IMR-90 (cell line): ENCODE data around the gene BAIAP2. TPM values are rescaled to one million over a fixed set of nuclear protein-coding genes. Genes with fewer than 3 reads are reported as not detected.
A peak's percentile ranks its signal among the peaks of the same experiment; 100 is the strongest.

Experiments used
- ATAC-seq: fragments of 200-7000 bp; cut with Tn5 transposase; 2 replicates; pipeline ENCODE4 v1.9.1; 2020; ENCODE audit warnings: low read depth, mild to moderate bottlenecking, moderate library complexity
- BruUV-seq: library from RNA; stranded (reverse); fragments of 400-500 nt; replicated peaks from 2 replicates; lab custom pipeline; 2021; lab: Mats Ljungman, UMichigan
- CTCF ChIA-PET: fragments of 300-600 bp; formaldehyde crosslinking; extraction: SDS; loops from one replicate; lab custom pipeline; 2021; ENCODE audit warnings: antibody characterized with exemption; lab: Yijun Ruan, JAX
- POLR2A ChIA-PET: fragments of 300-600 bp; sonication (Branson Sonifier 250); formaldehyde crosslinking; loops from one replicate; lab custom pipeline; 2022; ENCODE audit warnings: antibody characterized with exemption; ENCODE audit not compliant: unreplicated experiment; lab: Charles Lee
- DNase-seq: peaks from one replicate; pipeline ENCODE4 v3.0.0; 2013
- H2AFZ ChIP-seq: replicated peaks from 2 replicates; pipeline ENCODE3; 2013; ENCODE audit warnings: low read length, mild to moderate bottlenecking; ENCODE audit not compliant: poor library complexity
- H2AK5ac ChIP-seq: 2 replicates; pipeline ENCODE4 v1.6.1; 2013; ENCODE audit warnings: low read depth, low read length, inconsistent platforms
- H2AK9ac ChIP-seq: replicated peaks from 2 replicates; pipeline ENCODE3; 2013; ENCODE audit warnings: mild to moderate bottlenecking, low read depth, low read length, moderate library complexity; ENCODE audit not compliant: poor library complexity
- H2BK120ac ChIP-seq: 2 replicates; pipeline ENCODE4 v1.6.1; 2013; ENCODE audit warnings: low read depth, low read length, inconsistent platforms
- H2BK15ac ChIP-seq: 3 replicates; pipeline ENCODE4 v1.6.1; 2013; ENCODE audit warnings: low read depth, low read length, inconsistent platforms
- H2BK20ac ChIP-seq: 2 replicates; pipeline ENCODE4 v1.6.1; 2013; ENCODE audit warnings: low read depth, mild to moderate bottlenecking, inconsistent platforms, low read length, moderate library complexity
- H2BK5ac ChIP-seq: 2 replicates; pipeline ENCODE4 v1.6.1; 2013; ENCODE audit warnings: mild to moderate bottlenecking, low read depth, low read length, inconsistent platforms; ENCODE audit not compliant: poor library complexity, severe bottlenecking
- H3K14ac ChIP-seq: replicated peaks from 2 replicates; pipeline ENCODE4 v1.6.1; 2013; ENCODE audit warnings: low read depth, low read length, inconsistent platforms
- H3K18ac ChIP-seq: 2 replicates; pipeline ENCODE4 v1.6.1; 2013; ENCODE audit warnings: low read depth, low read length, control low read depth
- H3K23ac ChIP-seq: 2 replicates; pipeline ENCODE4 v1.6.1; 2013; ENCODE audit warnings: low read depth, low read length, inconsistent platforms
- H3K27ac ChIP-seq: 2 replicates; pipeline ENCODE4 v1.5.1; 2013; ENCODE audit warnings: mild to moderate bottlenecking, control low read depth, low read length; ENCODE audit not compliant: insufficient read depth
- H3K27me3 ChIP-seq: 2 replicates; pipeline ENCODE4 v1.6.1; 2013; ENCODE audit warnings: low read length; ENCODE audit not compliant: control insufficient read depth, insufficient read depth
- H3K36me3 ChIP-seq: 2 replicates; pipeline ENCODE4 v1.6.1; 2013; ENCODE audit warnings: low read length, mixed read lengths; ENCODE audit not compliant: control insufficient read depth, insufficient read depth
- H3K4ac ChIP-seq: 2 replicates; pipeline ENCODE4 v1.6.1; 2013; ENCODE audit warnings: low read depth, low read length, inconsistent platforms
- H3K4me1 ChIP-seq: 2 replicates; pipeline ENCODE4 v1.6.1; 2013; ENCODE audit warnings: low read length, mixed read lengths; ENCODE audit not compliant: control insufficient read depth, insufficient read depth
- H3K4me2 ChIP-seq: 2 replicates; pipeline ENCODE4 v1.6.1; 2013; ENCODE audit warnings: low read depth, mild to moderate bottlenecking, control low read depth, low read length, moderate library complexity
- H3K4me3 ChIP-seq: 2 replicates; pipeline ENCODE4 v1.5.1; 2013; ENCODE audit warnings: low read depth, mild to moderate bottlenecking, control low read depth, low read length, moderate library complexity; ENCODE audit not compliant: insufficient read depth
- H3K56ac ChIP-seq: 2 replicates; pipeline ENCODE4 v1.6.1; 2013; ENCODE audit warnings: low read length, inconsistent platforms; ENCODE audit not compliant: insufficient read depth; ENCODE audit errors: extremely low read depth
- H3K79me1 ChIP-seq, 2 experiments: 2 replicates each; pipeline ENCODE4 v1.6.1; 2013; ENCODE audit warnings: low read length in 2 of 2, inconsistent platforms in 1 of 2, low read depth in 1 of 2
- H3K9ac ChIP-seq: 2 replicates; pipeline ENCODE4 v1.6.1; 2013; ENCODE audit warnings: low read depth, low read length, control low read depth
- H3K9me1 ChIP-seq: 2 replicates; pipeline ENCODE4 v1.6.1; 2013; ENCODE audit warnings: low read length, inconsistent platforms; ENCODE audit not compliant: insufficient read depth
- H3K9me3 ChIP-seq: 2 replicates; pipeline ENCODE4 v1.6.1; 2013; ENCODE audit warnings: low read length; ENCODE audit not compliant: control insufficient read depth, insufficient read depth
- H4K20me1 ChIP-seq: 2 replicates; pipeline ENCODE4 v1.6.1; 2013; ENCODE audit warnings: low read length, inconsistent platforms; ENCODE audit not compliant: insufficient read depth
- H4K5ac ChIP-seq: 2 replicates; pipeline ENCODE4 v1.6.1; 2013; ENCODE audit warnings: mild to moderate bottlenecking, low read depth, low read length, control low read depth
- H4K8ac ChIP-seq, 2 experiments: 2 replicates each; pipeline ENCODE4 v1.6.1; 2013; ENCODE audit warnings: low read depth in 2 of 2, low read length in 2 of 2, control low read depth in 1 of 2, inconsistent platforms in 1 of 2
- H4K91ac ChIP-seq: 2 replicates; pipeline ENCODE4 v1.6.1; 2013; ENCODE audit warnings: low read depth, low read length, inconsistent platforms; ENCODE audit not compliant: insufficient read depth
- BHLHE40 ChIP-seq: fragments of 150-350 bp; IDR thresholded peaks from 2 replicates; pipeline ENCODE4 v1.6.1; 2016; ENCODE audit warnings: mild to moderate bottlenecking, low read depth, low read length
- MAZ ChIP-seq: IDR thresholded peaks from 2 replicates; pipeline ENCODE4 v1.6.1; 2012; ENCODE audit warnings: low read depth, mild to moderate bottlenecking, low read length, improper control_type of control experiment, moderate library complexity, borderline replicate concordance
- MXI1 ChIP-seq: IDR thresholded peaks from 2 replicates; pipeline ENCODE4 v1.6.1; 2012; ENCODE audit warnings: low read depth, mild to moderate bottlenecking, low read length, moderate library complexity, borderline replicate concordance
- NFE2L2 ChIP-seq: fragments of 150-350 bp; IDR thresholded peaks from 2 replicates; pipeline ENCODE4 v1.6.1; 2016; ENCODE audit warnings: low read depth, mild to moderate bottlenecking, low read length
- RAD21 ChIP-seq: IDR thresholded peaks from 2 replicates; pipeline ENCODE4 v1.6.1; 2012; ENCODE audit warnings: low read length, improper control_type of control experiment
- RFX5 ChIP-seq: IDR thresholded peaks from 2 replicates; pipeline ENCODE4 v1.8.0; 2012; ENCODE audit warnings: low read depth, mild to moderate bottlenecking, low read length, moderate library complexity
- SMC3 ChIP-seq: fragments of 150-350 bp; IDR thresholded peaks from 2 replicates; pipeline ENCODE4 v1.6.1; 2016; ENCODE audit warnings: low read depth, mild to moderate bottlenecking, antibody characterized with exemption, low read length, moderate library complexity
- WGBS, 2 experiments: methylation state at CpG; one replicate each; pipeline versions ENCODE4 v1.1.5 to v1.1.7; 2013; ENCODE audit warnings: missing lambda C conversion rate in 2 of 2; ENCODE audit not compliant: insufficient read length in 1 of 2; ENCODE audit errors: extremely low coverage in 2 of 2; 5-methylcytosine and 5-hydroxymethylcytosine counted together
- dilution Hi-C: fragments of 300-500 bp; cut with HindIII; formaldehyde crosslinking; loops from one replicate; pipeline ENCODE4 v1.14.3; 2018; ENCODE audit warnings: low sequenced_read_pairs; ENCODE audit not compliant: unreplicated experiment
- in situ Hi-C: fragments of 300-500 bp; cut with MboI; formaldehyde crosslinking; loops from 3 replicates; pipeline ENCODE4 v1.14.3; 2019; ENCODE audit warnings: low sequenced_read_pairs, inconsistent platforms, mixed read lengths
- intact Hi-C: fragments of 100-400 bp; cut with micrococcal nuclease; formaldehyde crosslinking; loops from 2 replicates; pipeline ENCODE4 v1.10.0; 2022
- polyA plus RNA-seq, 3 experiments: library from polyadenylated mRNA; depleted of rRNA; stranded (reverse); fragments of >200 nt; gene quantifications; 2 replicates each; pipeline ENCODE4 v1.2.3, GENCODE V29; 2012; ENCODE audit warnings: low replicate concordance in 1 of 3
- total RNA-seq: library from RNA; depleted of rRNA; stranded (reverse); fragments of >200 nt; gene quantifications from 2 replicates; pipeline ENCODE4 v1.2.3, GENCODE V29; 2012
- TF ChIP-seq, protein P1 (sequence below): fragments of 150-350 bp; IDR thresholded peaks from 2 replicates; pipeline ENCODE4 v1.6.1; 2016; ENCODE audit warnings: low read depth, mild to moderate bottlenecking, low read length, moderate library complexity, borderline replicate concordance
- TF ChIP-seq, protein P2 (sequence below): conservative IDR thresholded peaks from 2 replicates; pipeline ENCODE4 v1.5.1; 2012; ENCODE audit warnings: mild to moderate bottlenecking, low read depth, low read length, improper control_type of control experiment

The BAIAP2 gene
- total and polyA plus RNA-seq, 2 of the 4 experiments (the other 2 are of a cell fraction), result 18.3 to 32.6 TPM

DNA sequence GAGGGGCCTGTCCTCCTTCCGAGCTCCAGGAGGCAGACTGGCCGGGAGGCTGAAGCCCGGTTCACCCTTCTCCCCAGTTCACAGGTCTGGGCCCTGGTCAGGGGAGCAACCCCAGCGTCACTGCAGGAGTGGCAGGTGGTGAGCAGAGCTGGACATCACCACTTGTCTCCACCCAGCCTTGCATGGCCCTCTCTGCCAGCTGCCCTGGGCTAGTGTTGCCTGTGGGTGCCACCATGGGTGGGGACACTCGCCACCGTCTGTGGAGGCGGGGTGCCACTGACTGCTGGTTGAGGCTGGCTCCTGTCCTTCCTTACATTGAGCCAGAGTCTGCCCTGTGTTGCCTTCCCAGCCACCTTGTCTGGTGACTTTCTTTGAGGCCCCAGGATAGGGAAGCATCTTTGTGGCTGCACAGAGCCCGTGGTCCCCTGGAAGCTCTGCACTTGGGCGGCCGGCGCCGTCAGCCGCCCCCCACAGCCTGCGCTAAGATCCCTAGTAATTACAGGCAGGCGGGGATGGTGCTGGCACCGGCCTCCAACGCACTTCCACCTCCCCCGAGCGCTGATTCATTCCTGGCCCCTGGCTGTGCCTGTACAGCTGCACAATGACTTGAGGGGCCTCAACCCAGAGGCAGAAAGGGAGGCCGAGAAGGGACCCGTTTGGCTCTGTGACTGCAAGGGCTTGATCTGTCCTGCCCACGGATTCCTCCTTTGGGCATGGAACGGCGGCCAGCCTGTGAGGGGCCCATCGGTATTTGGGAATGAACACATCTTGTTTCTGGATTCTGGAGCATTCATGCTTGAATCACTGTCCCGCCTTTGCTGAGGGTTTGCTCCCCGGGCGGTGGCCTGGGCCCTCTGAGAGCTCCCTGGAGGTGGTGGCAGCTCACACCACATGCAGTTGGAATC lies 5.2 kb downstream of the BAIAP2 start:
- CTCF ChIA-PET, result no interaction called here
- Histone ChIP-seq H3K36me3 (no peaks in the 10 kb centered on the region), H3K27ac (peak overlapping the region; percentile 10; the same call in 1 of the 2 replicates), H4K91ac (peak overlapping the region; percentile 33; the same call in 1 of the 2 replicates), H4K20me1 (peaks cover 47% of the 10 kb centered on the region), H4K8ac (peak overlapping the region in 1 of 2 experiments; percentile 39; a peak in 2 of 4 replicates), H2BK15ac (no peak overlapping the region), H2AFZ (peak overlapping the region; percentile 2), H3K4ac (peak overlapping the region; percentile 47), H2BK20ac (no peak overlapping the region), H3K9ac (no peak overlapping the region), H3K79me1 (peaks cover 7 to 70% of the 10 kb centered on the region in 2 experiments), H2AK9ac (peak overlapping the region; percentile 91), H2BK5ac (peak overlapping the region; percentile 29), H3K23ac (peak overlapping the region; percentile 63; the same call in 1 of the 2 replicates), H2AK5ac (peak overlapping the region; percentile 79), H3K18ac (no peak overlapping the region), H4K5ac (no peak overlapping the region), H3K4me2 (peak overlapping the region; percentile 29; the same call in 1 of the 2 replicates), H3K9me3 (no peaks in the 10 kb centered on the region), H3K56ac (no peak overlapping the region; the same call in 1 of the 2 replicates), H3K27me3 (no peaks in the 10 kb centered on the region), H3K14ac (0 out of 2 replicates have a peak overlapping the region, but pooled peaks have one; percentile 62), H3K9me1 (peaks cover 28% of the 10 kb centered on the region), H3K4me1 (peaks cover 20% of the 10 kb centered on the region), H2BK120ac (peak overlapping the region; percentile 42), H3K4me3 (no peak overlapping the region)
- dilution Hi-C loops, result no loop called here
- BruUV-seq, result no TSS peak
- DNase-seq, result peak; percentile 67
- peak; percentile 28 for ATAC-seq
- no peak for TF ChIP-seq SMC3
- TF ChIP-seq NFE2L2, result peak; percentile 8; the same call in 1 of the 2 replicates
- TF ChIP-seq, protein P1, sequence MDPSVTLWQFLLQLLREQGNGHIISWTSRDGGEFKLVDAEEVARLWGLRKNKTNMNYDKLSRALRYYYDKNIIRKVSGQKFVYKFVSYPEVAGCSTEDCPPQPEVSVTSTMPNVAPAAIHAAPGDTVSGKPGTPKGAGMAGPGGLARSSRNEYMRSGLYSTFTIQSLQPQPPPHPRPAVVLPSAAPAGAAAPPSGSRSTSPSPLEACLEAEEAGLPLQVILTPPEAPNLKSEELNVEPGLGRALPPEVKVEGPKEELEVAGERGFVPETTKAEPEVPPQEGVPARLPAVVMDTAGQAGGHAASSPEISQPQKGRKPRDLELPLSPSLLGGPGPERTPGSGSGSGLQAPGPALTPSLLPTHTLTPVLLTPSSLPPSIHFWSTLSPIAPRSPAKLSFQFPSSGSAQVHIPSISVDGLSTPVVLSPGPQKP, result no peak
- no peak for TF ChIP-seq RFX5
- TF ChIP-seq, protein P2, sequence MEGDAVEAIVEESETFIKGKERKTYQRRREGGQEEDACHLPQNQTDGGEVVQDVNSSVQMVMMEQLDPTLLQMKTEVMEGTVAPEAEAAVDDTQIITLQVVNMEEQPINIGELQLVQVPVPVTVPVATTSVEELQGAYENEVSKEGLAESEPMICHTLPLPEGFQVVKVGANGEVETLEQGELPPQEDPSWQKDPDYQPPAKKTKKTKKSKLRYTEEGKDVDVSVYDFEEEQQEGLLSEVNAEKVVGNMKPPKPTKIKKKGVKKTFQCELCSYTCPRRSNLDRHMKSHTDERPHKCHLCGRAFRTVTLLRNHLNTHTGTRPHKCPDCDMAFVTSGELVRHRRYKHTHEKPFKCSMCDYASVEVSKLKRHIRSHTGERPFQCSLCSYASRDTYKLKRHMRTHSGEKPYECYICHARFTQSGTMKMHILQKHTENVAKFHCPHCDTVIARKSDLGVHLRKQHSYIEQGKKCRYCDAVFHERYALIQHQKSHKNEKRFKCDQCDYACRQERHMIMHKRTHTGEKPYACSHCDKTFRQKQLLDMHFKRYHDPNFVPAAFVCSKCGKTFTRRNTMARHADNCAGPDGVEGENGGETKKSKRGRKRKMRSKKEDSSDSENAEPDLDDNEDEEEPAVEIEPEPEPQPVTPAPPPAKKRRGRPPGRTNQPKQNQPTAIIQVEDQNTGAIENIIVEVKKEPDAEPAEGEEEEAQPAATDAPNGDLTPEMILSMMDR, result no peak
- no peak for TF ChIP-seq MAZ
- TF ChIP-seq BHLHE40, result 0 out of 2 replicates have a peak, but pooled peaks have one; percentile 4
- no peak for TF ChIP-seq MXI1
- TF ChIP-seq RAD21, result no peak
- intact Hi-C loops, result no loop called here
- 64% methylated on average over 15 of the region's 28 CpGs; no CpG with 5 or more reads in 1 of the 2 experiments for WGBS, 2 experiments
- in situ Hi-C loops, result no loop called here
- POLR2A ChIA-PET, result no interaction called here
